ENCODE results near the gene DYNLT2B. TPM values are rescaled to one million over a fixed set of nuclear protein-coding genes. Genes with fewer than 3 reads are reported as not detected.

Gene DYNLT2B
- polyA plus RNA-seq, 3 donors, result 32.5 to 38.0 (median 37.8) TPM

Other genes starting within 250 kb of the DYNLT2B start
- 10 to 100 TPM; 43.2 to 62.5 (median 46.1) TPM for gene TFRC, start 236.2 kb downstream of the DYNLT2B start, polyA plus RNA-seq (ENCODE audit: insufficient read length in 3 of 3)
- under 1 TPM; 0.16 to 0.40 (median 0.39) TPM for gene ZDHHC19, start 106.8 kb downstream of the DYNLT2B start, polyA plus RNA-seq (ENCODE audit: insufficient read length in 3 of 3)
- 10 to 100 TPM; 11.3 to 18.2 (median 17.8) TPM for gene SLC51A, start 101.7 kb downstream of the DYNLT2B start, polyA plus RNA-seq (ENCODE audit: insufficient read length in 3 of 3)
- 10 to 100 TPM; 36.8 to 44.4 (median 39.8) TPM for gene PCYT1A, start 30.5 kb downstream of the DYNLT2B start, polyA plus RNA-seq (ENCODE audit: insufficient read length in 3 of 3)
- gene TM4SF19, start 20.1 kb upstream of the DYNLT2B start, polyA plus RNA-seq (ENCODE audit: insufficient read length in 3 of 3), result under 1 TPM; 0.18 to 0.21 (median 0.19) TPM
- 10 to 100 TPM; 27.3 to 37.9 (median 33.8) TPM for gene UBXN7, start 114.2 kb upstream of the DYNLT2B start, polyA plus RNA-seq (ENCODE audit: insufficient read length in 3 of 3)
- 10 to 100 TPM; 14.9 to 18.0 (median 16.4) TPM for gene RNF168, start 185.5 kb upstream of the DYNLT2B start, polyA plus RNA-seq (ENCODE audit: insufficient read length in 3 of 3)
- gene SMCO1, start 197.1 kb upstream of the DYNLT2B start, polyA plus RNA-seq (ENCODE audit: insufficient read length in 3 of 3), result not detected